HCT116 (cell line): ENCODE data around the gene RAPGEF2. TPM values are rescaled to one million over a fixed set of nuclear protein-coding genes. Genes with fewer than 3 reads are reported as not detected.

Experiments
- ATAC-seq: fragments of 200-7000 bp; cut with Tn5 transposase; 2 replicates; pipeline ENCODE4 v1.9.1; 2020; ENCODE audit warnings: mild to moderate bottlenecking, moderate library complexity
- BruUV-seq: library from RNA; stranded (reverse); fragments of 400-500 nt; replicated peaks from 2 replicates; lab custom pipeline; 2021; lab: Mats Ljungman, UMichigan
- CTCF ChIA-PET: fragments of 300-600 bp; sonication (Branson Sonifier 250); formaldehyde crosslinking; loops from one replicate; lab custom pipeline; 2021; ENCODE audit warnings: antibody characterized with exemption; lab: Charles Lee
- POLR2A ChIA-PET: fragments of 300-600, 350-600 bp; sonication (Branson Sonifier 250); formaldehyde crosslinking; loops from one replicate; lab custom pipeline; 2021; ENCODE audit warnings: antibody characterized with exemption; lab: Charles Lee
- RAD21 ChIA-PET, 2 experiments: fragments of 300-600 bp; sonication (Branson Sonifier 250); formaldehyde crosslinking; loops; one replicate each; lab custom pipeline; 2023; ENCODE audit warnings: low total read pairs in 2 of 2; ENCODE audit not compliant: uncharacterized antibody in 2 of 2, unreplicated experiment in 2 of 2, low non-redundant PET in 1 of 2; lab: Charles Lee
- DNase-seq: peaks from one replicate; pipeline ENCODE4 v3.0.0-alpha.2; 2010; ENCODE audit warnings: low read depth, low spot score
- H2AFZ ChIP-seq: fragments of 200-600 bp; shearing (Covaris generic), sonication (generic); 2 replicates; pipeline ENCODE4 v1.6.1; 2017; ENCODE audit warnings: low read depth, mixed run types, mixed read lengths, antibody characterized with exemption, low read length; ENCODE audit not compliant: poor library complexity, severe bottlenecking
- H3K27ac ChIP-seq: 2 replicates; pipeline ENCODE4 v1.5.1; 2012; ENCODE audit warnings: low read depth, low read length
- H3K27me3 ChIP-seq: fragments of 200-600 bp; sonication (generic); 2 replicates; pipeline ENCODE4 v1.6.1; 2016; ENCODE audit warnings: mixed run types, low read length, mixed read lengths; ENCODE audit not compliant: insufficient read depth
- H3K36me3 ChIP-seq, 2 experiments: fragments of 200-500 bp in 1 of 2; fragments of 200-600 bp in 1 of 2; sonication (Bioruptor generic) in 1 of 2; sonication (generic) in 1 of 2; 2 replicates each; pipeline versions ENCODE4 v1.5.1 to v1.6.1; 2014 to 2016; ENCODE audit warnings: low read length in 2 of 2, inconsistent platforms in 1 of 2, mixed read lengths in 1 of 2, mixed run types in 1 of 2; ENCODE audit not compliant: insufficient read depth in 2 of 2, control insufficient read depth in 1 of 2
- H3K4me1 ChIP-seq, 2 experiments: fragments of 200-600 bp in 1 of 2; sonication (generic) in 1 of 2; 2 replicates each; pipeline versions ENCODE4 v1.5.1 to v1.6.1; 2012 to 2017; ENCODE audit warnings: low read length in 2 of 2, inconsistent platforms in 1 of 2, mild to moderate bottlenecking in 1 of 2, mixed read lengths in 1 of 2, mixed run types in 1 of 2, moderate library complexity in 1 of 2; ENCODE audit not compliant: insufficient read depth in 2 of 2, control insufficient read depth in 1 of 2
- H3K4me2 ChIP-seq: fragments of 200-600 bp; sonication (generic); 2 replicates; pipeline ENCODE4 v1.6.1; 2017; ENCODE audit warnings: mixed run types, low read length, mixed read lengths
- H3K4me3 ChIP-seq, 2 experiments: fragments of 200-600 bp in 1 of 2; sonication (generic) in 1 of 2; replicated peaks in 1 of 2; 2 replicates each; pipeline ENCODE4 v1.5.1; 2011 to 2016; ENCODE audit warnings: low read length in 2 of 2, control low read depth in 1 of 2, low read depth in 1 of 2, mild to moderate bottlenecking in 1 of 2, mixed read lengths in 1 of 2, mixed run types in 1 of 2
- H3K79me2 ChIP-seq: fragments of 200-600 bp; sonication (generic); 2 replicates; pipeline ENCODE4 v1.6.1; 2017; ENCODE audit warnings: mild to moderate bottlenecking, mixed run types, low read length, moderate library complexity, mixed read lengths; ENCODE audit not compliant: insufficient read depth
- H3K9ac ChIP-seq: fragments of 200-600 bp; sonication (generic); 2 replicates; pipeline ENCODE4 v1.6.1; 2016; ENCODE audit warnings: low read length, mixed read lengths
- H3K9me2 ChIP-seq: fragments of 200-600 bp; sonication (generic), shearing (Covaris generic); 2 replicates; pipeline ENCODE4 v1.6.1; 2017; ENCODE audit warnings: mixed run types, mild to moderate bottlenecking, moderate library complexity; ENCODE audit not compliant: insufficient read depth
- H3K9me3 ChIP-seq, 2 experiments: fragments of 200-500 bp in 1 of 2; fragments of 200-600 bp in 1 of 2; sonication (Bioruptor generic) in 1 of 2; sonication (generic) in 1 of 2; 2 replicates each; pipeline ENCODE4 v1.6.1; 2014 to 2017; ENCODE audit warnings: low read length in 2 of 2, mixed read lengths in 2 of 2, inconsistent platforms in 1 of 2, low read depth in 1 of 2, mild to moderate bottlenecking in 1 of 2, mixed run types in 1 of 2, moderate library complexity in 1 of 2; ENCODE audit not compliant: control insufficient read depth in 1 of 2, insufficient read depth in 1 of 2
- H4K20me1 ChIP-seq: fragments of 200-600 bp; sonication (generic), shearing (Covaris generic); 2 replicates; pipeline ENCODE4 v1.6.1; 2017; ENCODE audit warnings: mixed run types, mild to moderate bottlenecking, moderate library complexity; ENCODE audit not compliant: insufficient read depth
- CBX3 ChIP-seq: IDR thresholded peaks from 2 replicates; pipeline ENCODE4 v1.6.1; 2012; ENCODE audit warnings: low read depth
- CTCF ChIP-seq, 3 experiments: fragments of 200-600 bp in 1 of 3; sonication (generic) in 1 of 3; IDR thresholded peaks in 2 of 3; conservative IDR thresholded peaks in 1 of 3; 2 replicates each; pipeline ENCODE4 v1.5.1; 2012 to 2017; ENCODE audit warnings: low read depth in 2 of 3, low read length in 2 of 3, antibody characterized with exemption in 1 of 3, borderline replicate concordance in 1 of 3, control low read depth in 1 of 3, mild to moderate bottlenecking in 1 of 3, mixed read lengths in 1 of 3, mixed run types in 1 of 3, moderate library complexity in 1 of 3; ENCODE audit not compliant: insufficient read depth in 1 of 3
- EGR1 ChIP-seq: IDR thresholded peaks from 2 replicates; pipeline ENCODE4 v1.6.1; 2012; ENCODE audit warnings: low read depth
- ELF1 ChIP-seq: IDR thresholded peaks from 2 replicates; pipeline ENCODE4 v1.6.1; 2012; ENCODE audit warnings: low read depth, borderline replicate concordance
- EZH2 ChIP-seq: fragments of 200-600 bp; sonication (generic); IDR thresholded peaks from 2 replicates; pipeline ENCODE4 v1.6.1; 2017; ENCODE audit warnings: antibody characterized with exemption, mixed run types
- FOSL1 ChIP-seq: IDR thresholded peaks from 2 replicates; pipeline ENCODE4 v1.6.1; 2012; ENCODE audit warnings: low read depth
- RAD21 ChIP-seq: IDR thresholded peaks from 2 replicates; pipeline ENCODE4 v1.6.1; 2012; ENCODE audit warnings: low read depth, mild to moderate bottlenecking
- REST ChIP-seq: IDR thresholded peaks from 2 replicates; pipeline ENCODE4 v1.6.1; 2012; ENCODE audit warnings: low read depth
- SIN3A ChIP-seq: IDR thresholded peaks from 2 replicates; pipeline ENCODE4 v1.6.1; 2012; ENCODE audit warnings: low read depth
- SP1 ChIP-seq: IDR thresholded peaks from 2 replicates; pipeline ENCODE4 v1.6.1; 2012; ENCODE audit warnings: low read depth
- TCF7L2 ChIP-seq: IDR thresholded peaks from 2 replicates; pipeline ENCODE4 v1.7.0; 2011; ENCODE audit warnings: borderline replicate concordance, inconsistent platforms; ENCODE audit not compliant: insufficient read depth, insufficient read length; ENCODE audit errors: extremely low read depth
- YY1 ChIP-seq: IDR thresholded peaks from 2 replicates; pipeline ENCODE4 v1.6.1; 2011; ENCODE audit warnings: low read length, low read depth, moderate library complexity, mild to moderate bottlenecking; ENCODE audit not compliant: insufficient replicate concordance; ENCODE audit errors: extremely low read depth
- ZBTB33 ChIP-seq: IDR thresholded peaks from 2 replicates; pipeline ENCODE4 v1.6.1; 2011; ENCODE audit warnings: mild to moderate bottlenecking, low read length, moderate library complexity; ENCODE audit not compliant: insufficient replicate concordance; ENCODE audit errors: extremely low read depth
- intact Hi-C: fragments of 100-400 bp; cut with micrococcal nuclease; formaldehyde crosslinking; loops from 2 replicates; pipeline ENCODE4 v1.10.0; 2022
- total RNA-seq: library from RNA; stranded (reverse); gene quantifications from one replicate; pipeline ENCODE4 v1.2.1, GENCODE V29; 2021; ENCODE audit not compliant: unreplicated experiment

Gene RAPGEF2
- total RNA-seq, 1 experiment from 2014 or later: 21.2 TPM

- BruUV-seq: no TSS peak
- Histone ChIP-seq H3K9me3 (no peaks in the 10 kb centered on the region), H3K36me3 (no peaks in the 10 kb centered on the region), H3K9me2 (no peaks in the 10 kb centered on the region)
- CTCF ChIA-PET: no interaction called here
- TF ChIP-seq ELF1 (no peak), RAD21 (no peak), SP1 (no peak), FOSL1 (no peak), CTCF (IDR thresholded peaks at IDR 0.05 in 2 of 3, conservative IDR thresholded peaks at IDR 0.05 in 1 of 3; ENCODE audit: borderline replicate concordance in 1 of 3, insufficient read depth in 1 of 3, low read depth in 2 of 3, low read length in 2 of 3) (no peak), TCF7L2 (no peak), YY1 (no peak), EGR1 (no peak), SIN3A (no peak), CBX3 (no peak), EZH2 (no peak), ZBTB33 (no peak), REST (no peak)
- TF ChIP-seq, all 23 proteins: peak for 0
- no peak for DNase-seq
- H2AFZ ChIP-seq: no peak overlapping the region
- H3K79me2 ChIP-seq: no peaks in the 10 kb centered on the region
- H3K4me2 ChIP-seq: no peak overlapping the region
- H3K4me1 ChIP-seq: no peaks in the 10 kb centered on the region
- no peaks in the 10 kb centered on the region for H3K27me3 ChIP-seq
- ATAC-seq: no peak
- H4K20me1 ChIP-seq: no peaks in the 10 kb centered on the region
- H3K4me3 ChIP-seq: no peak overlapping the region
- ChIA-PET POLR2A (no interaction called here), RAD21 (no interaction called here)
- H3K9ac ChIP-seq: no peak overlapping the region
- intact Hi-C loops: no loop called here
- H3K27ac ChIP-seq: no peak overlapping the region
Observed at GRCh38 chr4:159197885-159198269, 95.0 kb downstream of the RAPGEF2 start.
